NCI-H510A (cell line): ENCODE data around the gene FAM167B.

Experiments
- DNase-seq: peaks from one replicate; lab custom pipeline; 2025; lab: John Stamatoyannopoulos, UW

The FAM167B gene

DNA sequence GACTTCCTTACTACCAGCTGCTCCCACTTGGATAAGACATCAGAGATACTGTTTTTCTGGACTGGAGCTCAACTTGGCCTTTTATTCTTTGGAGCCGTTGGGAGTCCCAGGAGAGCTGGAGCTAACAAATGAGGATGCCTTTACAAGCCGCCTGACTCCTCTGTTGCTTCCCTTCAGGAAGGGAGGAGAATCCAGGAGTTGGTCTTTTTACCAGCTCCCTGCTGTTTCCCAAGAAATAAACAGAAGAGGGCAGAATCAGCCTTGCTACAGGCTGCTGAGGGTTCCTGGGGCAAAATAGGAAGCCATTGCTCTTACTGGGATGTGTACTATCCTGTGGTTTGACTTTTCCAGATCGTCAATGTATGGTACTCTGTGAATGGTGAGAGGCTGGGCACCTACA is 23.3 kb upstream of the FAM167B start:
- DNase-seq, result no peak

DNA sequence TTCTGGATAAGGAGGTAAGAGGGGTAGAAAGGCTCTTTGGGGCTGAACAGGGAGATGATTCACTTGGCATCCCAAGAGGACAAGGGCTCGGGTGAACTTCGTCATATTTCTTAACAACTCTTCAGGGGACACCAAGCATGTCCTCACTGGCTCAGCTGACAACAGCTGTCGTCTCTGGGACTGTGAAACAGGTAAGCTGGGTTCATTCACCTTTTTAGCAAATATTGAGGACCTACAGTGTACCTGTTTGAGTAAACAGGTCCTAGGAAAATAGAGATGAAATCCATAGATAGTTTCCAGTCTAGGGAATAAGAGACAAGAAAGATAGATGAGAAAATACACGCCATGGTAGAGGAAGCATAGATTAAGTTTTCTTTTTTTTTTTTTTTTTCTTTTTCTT is 22.7 kb upstream of the FAM167B start:
- no peak for DNase-seq

DNA sequence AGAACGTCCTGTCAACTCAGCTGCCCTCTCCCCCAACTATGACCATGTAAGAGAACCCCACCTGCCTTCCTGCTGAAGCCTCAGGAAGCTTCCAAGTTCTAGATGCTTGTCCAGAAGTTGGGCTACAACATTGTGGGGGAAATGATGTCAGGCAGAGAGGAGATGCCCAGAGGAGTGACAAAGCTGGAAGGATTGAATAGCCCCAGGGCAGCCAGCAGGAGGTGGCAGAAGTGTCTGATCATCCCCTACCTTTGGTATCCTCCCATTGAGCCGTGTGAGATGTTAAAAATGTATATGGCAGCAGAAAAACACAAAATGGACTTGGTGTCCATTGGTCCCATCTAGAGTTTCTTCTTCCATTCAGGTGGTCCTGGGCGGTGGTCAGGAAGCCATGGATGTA is 18.3 kb upstream of the FAM167B start:
- DNase-seq, result no peak

DNA sequence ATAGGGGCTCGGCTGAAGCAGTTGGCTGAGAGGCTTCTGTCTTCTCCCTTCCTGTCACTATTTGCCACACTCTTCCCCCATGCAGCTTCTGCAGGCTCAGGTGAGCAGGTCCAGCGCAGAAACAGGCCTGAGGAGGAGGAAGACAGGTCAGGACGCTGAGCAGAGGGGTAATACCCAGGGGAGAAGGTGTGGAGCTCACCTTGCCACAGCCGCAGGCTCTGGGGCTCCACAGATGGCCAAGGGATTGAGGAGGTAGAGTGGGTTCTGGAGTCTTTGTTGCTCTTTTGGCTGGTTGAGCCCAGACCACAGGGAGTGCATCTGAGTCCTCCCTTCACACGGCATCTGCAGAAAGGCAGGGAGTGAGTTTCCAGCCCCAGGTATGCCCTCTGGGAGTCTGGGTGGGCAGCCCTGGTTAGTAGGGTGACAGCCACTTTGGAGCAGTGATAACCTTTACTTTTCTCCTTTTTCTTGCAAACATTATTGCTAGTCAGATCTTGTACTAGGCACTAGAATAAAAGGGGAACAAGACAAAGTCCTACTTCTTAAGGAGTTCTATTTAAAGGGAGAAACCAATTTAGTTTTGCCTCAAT is 15.1 kb upstream of the FAM167B start:
- no peak for DNase-seq

DNA sequence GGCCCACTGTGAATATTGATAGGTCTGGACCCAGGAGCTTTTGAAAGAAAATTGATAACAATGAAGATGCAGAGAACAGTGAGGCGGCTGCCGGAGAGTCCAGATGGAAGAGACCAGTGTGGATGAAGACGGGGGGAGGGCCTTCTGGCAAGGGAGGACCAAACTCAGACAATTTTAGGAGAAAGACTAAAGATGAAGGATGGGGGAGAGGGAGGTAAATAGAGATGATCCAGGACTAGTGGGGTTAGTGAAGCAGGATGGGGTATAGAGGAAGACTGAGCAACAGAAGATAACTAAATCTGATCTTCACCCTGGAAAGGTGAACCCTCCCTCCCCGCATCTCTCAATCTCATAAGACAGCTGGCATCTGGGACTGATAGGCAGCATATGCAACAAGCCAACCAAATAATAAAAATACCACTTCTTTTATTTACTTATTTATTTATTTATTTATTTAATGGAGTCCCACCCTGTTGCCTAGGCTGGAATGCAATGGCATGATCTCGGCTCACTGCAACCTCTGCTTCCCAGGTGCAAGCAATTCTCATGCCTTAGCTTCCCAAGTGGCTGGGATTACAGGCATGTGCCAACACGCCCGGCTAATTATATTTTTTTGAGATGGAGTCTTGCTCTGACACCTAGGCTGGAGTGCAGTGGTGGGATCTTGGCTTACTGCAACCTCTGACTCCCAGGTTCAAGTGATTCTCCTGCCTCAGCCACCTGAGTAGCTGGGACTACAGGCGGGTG is 14.3 kb upstream of the FAM167B start:
- DNase-seq, result no peak

DNA sequence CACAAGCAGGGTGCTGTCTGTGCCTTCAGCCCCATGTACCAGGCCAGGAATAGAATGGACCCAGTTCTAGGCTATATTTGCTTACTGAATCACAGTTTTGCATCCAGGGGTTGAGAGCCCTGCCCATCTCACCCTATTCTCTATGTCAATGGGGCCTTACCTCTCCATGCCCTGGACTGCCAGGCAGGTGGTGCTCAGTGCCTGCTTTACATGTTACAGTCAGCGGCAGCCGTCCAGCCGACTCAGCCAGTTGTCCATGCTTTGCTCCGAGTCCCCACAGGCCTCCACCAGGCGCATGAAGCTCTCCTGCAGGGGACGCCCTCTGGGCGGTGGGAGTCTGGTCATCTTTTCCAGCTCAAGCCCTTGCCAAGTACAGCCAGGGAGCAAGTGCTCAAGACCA is 12.2 kb upstream of the FAM167B start:
- DNase-seq, result no peak

DNA sequence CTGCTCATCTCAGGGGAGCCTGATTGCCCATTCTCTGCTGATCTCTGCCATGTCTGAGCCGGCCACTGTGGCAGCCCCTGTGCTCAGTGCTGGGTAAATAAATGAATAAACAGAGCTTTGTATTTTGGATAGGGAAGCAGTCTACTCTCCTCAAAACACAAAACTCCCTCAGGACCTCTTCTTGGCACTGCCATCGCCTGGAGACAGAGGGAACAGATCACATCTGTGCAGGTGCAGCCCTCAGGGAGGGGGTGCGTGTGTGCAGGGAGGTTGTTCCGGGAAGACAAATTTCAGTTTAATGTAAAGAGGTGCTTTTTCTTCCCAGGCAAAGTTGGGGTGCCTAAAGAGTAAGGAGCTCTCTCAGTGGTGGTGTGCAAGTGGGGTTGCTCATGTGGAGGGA is 7.7 kb upstream of the FAM167B start:
- no peak for DNase-seq

DNA sequence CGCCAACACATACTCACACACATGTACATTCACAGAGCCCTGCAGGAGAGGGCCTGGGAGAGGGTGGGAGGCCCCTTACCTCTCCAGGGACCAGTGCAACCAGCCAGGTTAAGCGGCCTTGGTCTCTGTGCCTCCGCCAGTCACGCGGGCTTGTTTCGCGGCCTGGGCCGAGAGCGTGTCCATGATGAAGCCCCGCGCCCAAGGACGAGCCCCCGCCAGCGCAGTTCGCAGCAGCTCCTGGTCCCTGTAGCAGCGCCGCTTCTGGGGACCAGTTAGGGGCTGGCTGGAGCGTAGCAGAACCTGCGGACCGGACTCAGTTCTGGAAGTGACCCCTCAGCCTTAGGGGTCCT is 7.3 kb upstream of the FAM167B start:
- no peak for DNase-seq

DNA sequence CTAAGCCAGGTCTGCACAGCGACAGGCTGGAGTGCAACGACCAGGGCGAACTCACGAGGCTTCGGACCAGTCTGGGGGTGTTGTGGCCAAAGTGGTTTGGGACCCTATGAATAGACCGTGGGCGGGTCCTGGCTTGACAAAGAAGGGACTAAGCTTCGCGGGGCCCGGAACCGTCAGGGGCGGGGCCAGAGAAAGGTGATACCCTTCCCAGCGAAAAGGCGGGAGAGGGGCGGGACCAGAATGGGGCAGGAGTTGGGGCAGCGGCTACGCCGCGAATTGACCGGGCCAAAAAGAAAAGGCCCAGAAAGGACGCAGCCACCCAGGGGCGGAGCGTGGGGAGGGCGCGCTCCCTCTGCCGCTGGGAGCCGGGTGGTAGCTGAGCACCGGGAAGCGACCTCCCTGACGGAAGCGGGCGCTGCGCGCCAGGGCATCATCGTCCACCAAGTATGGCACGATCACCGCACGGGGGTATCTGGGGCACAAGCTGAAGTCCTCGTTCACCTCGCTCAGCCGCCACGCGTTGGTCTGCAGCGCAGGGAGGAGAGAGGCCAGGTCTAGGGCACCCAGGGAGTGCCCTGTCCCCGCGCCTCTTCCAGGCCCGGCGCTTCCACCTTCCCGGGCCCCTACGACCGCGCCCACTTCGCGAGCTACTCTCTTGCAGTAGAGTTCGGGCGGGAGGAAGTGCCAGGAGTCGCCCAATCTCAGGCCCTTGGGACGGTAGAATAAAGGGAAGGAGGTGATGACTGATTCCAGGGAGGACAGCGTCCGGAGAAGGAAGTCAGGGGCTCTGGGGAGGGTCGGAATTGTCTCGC is 6.7 kb upstream of the FAM167B start:
- peak; percentile 85 for DNase-seq

DNA sequence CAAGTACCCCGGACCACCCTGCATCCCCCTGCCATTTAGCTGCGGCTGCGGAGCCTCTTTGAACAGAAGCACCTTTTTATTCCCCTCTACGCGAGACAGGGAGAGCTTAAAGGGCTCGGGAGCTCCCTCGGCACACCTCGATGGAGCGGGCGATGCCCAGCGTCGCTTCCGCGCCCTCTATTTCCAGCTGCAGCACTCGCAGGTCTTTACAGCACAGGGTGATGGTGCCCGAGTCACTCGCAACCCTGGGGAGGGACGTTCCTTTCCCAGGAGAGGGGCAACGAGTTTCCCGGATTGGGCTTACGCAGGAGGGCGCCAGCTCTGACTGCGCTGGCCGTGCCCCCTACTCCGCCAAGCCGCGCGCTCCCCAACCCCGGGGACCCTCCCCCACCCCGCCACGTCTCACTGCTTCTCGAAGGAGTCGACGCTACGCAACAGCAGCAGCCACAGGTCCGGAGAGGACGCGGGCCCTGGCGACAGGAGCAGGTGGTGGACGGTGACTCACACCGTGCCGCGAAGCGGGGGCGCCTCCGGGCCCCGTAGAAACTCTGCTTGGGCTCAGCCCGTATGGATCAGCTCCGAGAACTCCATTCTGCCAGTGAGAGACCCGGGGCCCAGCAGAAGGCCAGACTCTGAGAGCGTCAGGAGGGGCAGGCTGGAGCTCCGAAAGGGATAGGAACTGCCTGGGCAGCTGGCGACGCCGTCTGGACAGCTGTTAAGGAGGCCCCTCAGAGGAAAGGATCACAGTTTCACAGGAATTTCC is 5.8 kb upstream of the FAM167B start:
- no peak for DNase-seq

DNA sequence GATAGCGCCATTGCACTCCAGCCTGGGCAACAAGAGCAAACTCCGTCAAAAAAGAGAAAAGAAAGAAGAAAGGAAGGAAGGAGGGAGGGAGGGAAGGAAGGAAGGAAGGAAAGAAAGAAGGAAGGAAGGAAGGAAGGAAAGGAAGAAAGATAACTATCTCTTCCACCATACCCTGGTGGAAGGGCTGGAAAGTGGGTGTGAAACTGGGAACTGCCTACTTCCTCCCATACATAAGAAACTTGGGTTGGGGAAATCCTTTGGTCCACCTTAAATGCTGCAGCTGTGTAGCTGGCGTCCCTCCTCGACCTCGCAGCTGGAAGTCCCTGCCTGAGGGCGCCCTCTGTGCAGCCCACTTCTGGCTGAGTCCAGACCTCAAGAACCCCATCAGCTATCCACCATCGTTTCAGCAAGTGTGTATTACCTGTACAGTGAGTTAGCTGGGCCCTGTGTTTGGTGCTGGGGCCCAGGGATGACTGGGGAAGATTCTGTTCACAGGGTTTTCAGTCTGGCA is 4.6 kb upstream of the FAM167B start:
- no peak for DNase-seq

DNA sequence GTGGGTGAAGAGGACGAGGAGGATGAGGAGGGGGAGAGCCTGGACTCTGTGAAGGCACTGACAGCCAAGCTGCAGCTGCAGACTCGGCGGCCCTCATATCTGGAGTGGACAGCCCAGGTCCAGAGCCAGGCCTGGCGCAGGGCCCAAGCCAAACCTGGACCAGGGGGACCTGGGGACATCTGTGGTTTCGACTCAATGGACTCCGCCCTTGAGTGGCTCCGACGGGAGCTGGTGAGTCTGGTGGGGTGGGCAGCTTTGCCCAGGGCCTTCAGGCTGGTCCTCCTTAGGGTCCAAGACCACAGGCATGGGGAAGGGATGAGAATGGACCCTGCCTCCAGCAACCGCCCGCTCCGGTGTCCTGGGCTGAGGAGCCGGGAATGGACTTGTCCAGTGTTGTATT is 430 bp downstream of the FAM167B start:
- DNase-seq, result no peak

DNA sequence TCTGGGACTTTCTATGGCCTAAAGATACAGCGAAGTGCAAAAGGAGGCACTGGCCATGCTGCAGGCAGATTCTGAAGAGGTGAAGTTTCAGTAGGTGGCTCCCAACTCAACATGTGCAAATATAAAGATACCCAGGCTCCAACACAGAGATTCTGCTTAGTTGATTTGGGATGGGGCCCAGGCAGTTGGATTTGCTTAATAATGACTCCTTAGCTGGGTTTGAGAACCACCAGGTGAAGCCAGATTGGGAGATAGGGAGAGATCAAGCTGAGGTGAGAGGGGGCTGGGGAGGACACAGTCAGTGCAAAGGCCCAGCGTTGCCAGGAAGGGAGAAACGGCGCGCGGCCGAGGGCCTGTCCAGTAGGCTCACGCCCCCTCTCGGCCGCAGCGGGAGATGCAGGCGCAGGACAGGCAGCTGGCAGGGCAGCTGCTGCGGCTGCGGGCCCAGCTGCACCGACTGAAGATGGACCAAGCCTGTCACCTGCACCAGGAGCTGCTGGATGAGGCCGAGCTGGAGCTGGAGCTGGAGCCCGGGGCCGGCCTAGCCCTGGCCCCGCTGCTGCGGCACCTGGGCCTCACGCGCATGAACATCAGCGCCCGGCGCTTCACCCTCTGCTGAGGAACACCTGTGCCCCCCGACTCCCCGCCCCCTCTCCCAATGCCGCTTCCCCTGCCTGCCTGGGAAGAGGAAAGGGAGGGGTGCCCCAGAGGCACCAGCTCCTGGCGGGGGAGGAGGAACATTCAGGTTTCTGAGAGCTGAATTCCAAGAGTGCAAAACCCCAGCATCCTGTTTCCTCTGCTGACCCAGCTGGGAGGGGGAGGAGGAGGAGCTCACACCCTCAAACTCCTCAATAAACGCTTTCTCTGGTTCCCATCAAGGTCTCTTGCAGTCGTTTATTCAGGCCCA is 1.2 kb downstream of the FAM167B start:
- peak; percentile 78 for DNase-seq

DNA sequence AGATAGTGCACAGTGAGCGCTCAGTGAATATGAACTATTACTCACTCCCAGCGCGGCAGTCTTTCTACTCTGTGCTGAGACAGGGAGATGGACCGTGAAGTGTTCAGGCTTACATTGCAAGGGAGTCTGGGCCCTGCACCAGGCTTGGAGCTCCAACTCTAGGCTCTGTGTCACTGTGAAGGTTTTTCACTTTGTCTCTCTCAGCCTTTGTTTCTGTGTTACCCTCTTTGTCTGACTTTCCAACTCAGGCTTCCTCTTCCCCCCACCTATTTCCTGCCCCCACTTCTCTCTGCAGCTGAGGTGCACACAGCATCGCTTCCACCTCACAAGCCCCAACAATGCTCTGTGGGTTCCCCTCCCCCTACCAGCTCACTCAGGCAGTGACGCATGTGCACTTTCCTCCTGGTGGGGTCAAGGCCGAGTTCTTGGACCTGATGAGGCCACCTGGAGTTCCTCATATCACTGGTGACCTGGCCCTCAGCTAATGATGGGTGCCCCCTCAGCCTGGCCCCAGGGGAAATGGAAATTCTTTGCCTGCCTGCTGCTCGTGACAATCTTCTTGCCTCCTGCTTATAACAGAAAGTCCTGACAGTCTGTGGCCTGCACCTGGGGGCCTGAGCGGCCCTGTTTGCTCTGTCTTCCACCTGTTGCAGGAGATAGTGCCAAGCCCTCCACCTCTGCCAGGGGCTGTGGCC is 3.0 kb downstream of the FAM167B start:
- no peak for DNase-seq

DNA sequence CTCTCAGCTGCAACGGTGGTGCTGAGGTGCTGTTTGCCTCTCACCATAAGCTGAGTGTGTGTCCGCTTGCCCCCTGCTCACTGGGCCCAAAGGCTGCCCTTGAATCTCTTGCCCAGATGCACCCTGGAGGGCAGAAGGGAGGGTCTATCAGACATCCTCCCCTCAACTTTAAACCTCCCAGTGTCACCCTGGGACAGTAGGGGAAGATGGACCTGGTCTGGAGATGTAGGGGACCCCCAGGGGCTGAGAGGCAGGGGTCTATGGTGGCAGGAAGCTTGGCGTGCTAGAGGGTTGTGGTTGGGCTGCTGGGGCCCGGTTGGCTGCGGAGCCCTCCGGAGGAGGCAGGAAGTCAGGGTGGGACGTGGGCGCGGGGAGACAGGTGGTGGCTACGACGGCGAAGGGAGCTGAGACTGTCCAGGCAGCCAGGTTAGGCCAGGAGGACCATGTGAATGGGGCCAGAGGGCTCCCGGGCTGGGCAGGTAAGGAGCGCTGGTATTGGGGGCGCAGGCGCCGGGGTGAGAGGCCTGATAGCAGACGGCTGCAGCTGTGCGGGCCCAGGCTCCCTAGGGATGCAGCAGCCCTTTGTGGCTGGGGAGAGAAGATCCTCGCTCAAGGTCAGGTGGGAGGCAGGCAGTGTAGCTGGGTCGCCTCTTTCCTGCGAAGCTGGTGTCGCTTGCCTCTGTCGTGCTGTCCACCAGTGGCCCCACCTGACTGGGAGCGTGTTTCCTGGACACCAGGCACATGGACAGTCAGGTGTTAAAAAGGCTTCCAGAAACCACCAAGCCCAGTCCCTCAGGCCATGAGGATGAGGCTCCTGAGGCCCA is 4.1 kb downstream of the FAM167B start, which contains the start of gene LCK:
LCK (plus strand) TSS at position 373 of the 824 bp plus-strand sequence. CDS start 23,065 bp downstream, outside the sequence.
- no peak for DNase-seq

DNA sequence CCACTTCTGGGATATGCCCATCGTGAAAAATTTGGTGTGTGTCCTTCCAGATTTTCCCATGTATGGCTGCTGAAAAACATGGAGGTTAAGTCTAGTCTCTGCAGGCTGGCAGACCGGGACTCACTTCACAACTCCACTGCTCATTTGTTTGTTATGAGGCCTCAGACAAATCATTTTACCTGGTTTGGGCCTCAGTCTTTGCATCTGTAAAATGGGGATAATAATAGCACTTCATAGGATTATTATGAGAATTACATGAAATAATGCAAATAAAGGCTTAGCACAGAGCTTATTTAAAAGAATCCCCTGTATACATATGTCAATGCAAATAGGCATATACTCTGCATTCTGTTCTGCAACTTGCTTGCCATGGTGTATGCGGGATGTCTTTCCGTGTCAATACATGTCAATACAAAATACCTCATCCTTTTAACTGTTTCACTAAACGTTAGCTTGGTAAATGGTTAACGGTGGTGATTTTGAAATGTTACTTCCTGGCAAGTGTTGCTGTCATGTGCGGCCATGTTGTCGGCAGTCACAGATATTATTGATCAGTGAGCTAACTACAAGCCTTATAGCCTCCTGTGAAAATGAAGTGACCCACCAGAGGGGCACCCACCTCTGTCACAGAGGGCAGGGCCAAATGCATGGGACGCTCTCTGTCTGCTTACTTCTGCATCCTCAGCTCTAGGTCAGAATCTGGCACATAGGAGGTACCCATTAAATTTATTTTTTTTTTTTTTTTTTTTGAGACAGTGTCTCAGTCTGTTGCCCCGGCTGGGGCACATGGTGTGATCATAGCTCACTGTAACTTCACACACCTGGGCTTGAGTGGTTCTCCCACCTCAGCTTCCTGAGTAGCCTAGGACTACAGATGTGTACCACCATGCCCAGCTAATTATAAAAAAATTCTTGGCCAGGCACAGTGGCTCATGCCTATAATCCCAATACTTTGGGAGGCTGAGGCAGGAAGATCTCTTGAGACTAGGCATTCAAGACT is 8.3 kb downstream of the FAM167B start:
- DNase-seq, result no peak

DNA sequence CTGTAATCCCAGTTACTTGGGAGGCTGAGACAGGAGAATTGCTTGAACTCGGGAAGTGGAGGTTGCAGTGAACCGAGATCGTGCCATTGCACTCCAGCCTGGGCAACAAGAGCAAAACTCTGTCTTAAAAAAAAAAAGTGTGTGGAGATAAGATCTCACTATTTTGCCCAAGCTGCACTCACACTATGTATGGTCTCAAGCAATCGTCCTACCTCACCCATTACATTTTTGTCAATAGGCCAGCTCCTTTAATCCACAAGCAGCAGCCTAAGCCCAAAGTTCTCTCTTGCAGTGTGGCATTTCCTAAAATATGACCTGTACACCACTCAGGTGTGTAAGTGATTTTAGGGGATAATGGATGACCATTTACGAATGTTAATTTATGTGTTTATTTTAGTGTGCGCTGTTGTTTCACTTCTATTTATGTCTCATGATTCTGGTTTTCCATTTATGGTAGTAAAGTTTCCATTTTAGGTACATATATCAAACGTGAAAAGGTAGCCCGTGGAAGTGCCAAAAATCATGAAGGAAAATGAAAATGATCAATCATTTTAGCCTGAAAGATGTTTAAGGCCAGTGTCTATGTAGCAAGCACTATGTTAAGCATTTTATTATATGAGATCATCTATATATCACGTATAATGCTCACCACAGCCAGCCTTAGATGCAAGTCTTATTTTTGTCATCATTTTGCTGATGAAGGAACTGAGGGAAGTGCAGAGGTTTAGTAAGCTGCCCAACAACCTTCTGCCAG is 9.6 kb downstream of the FAM167B start:
- DNase-seq, result no peak

DNA sequence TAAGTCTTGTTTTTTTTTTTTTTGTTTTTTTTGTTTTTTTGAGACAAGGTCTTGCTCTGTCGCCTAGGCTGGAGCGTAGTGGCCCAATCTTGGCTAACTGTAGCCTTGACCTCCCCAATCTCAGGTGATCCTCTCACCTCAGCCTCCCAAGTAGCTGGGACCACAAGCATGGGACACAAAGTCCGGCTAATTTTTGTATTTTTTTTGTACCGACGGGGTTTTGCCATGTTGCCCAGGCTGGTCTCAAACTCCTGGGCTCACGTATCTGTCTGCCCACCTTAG is 10.1 kb downstream of the FAM167B start:
- no peak for DNase-seq
